ENCODE data around the gene DPY30.

DPY30 gene

GRCh38 chr2:32061973-32062861, 22.6 kb upstream of the DPY30 start (continued):
- TF ChIP-seq TOX (CRISPR knock-in tag; IDR thresholded peaks at IDR 0.05; ENCODE audit: borderline replicate concordance) = no peak
- no peak for TF ChIP-seq POU6F1 (CRISPR knock-in tag; IDR thresholded peaks at IDR 0.05; ENCODE audit: borderline replicate concordance, low read depth)
- TF ChIP-seq OSR1 (CRISPR knock-in tag; IDR thresholded peaks at IDR 0.05) = no peak
- TF ChIP-seq ESRRG (CRISPR knock-in tag; IDR thresholded peaks at IDR 0.05) = no peak
- TF ChIP-seq, protein P1, sequence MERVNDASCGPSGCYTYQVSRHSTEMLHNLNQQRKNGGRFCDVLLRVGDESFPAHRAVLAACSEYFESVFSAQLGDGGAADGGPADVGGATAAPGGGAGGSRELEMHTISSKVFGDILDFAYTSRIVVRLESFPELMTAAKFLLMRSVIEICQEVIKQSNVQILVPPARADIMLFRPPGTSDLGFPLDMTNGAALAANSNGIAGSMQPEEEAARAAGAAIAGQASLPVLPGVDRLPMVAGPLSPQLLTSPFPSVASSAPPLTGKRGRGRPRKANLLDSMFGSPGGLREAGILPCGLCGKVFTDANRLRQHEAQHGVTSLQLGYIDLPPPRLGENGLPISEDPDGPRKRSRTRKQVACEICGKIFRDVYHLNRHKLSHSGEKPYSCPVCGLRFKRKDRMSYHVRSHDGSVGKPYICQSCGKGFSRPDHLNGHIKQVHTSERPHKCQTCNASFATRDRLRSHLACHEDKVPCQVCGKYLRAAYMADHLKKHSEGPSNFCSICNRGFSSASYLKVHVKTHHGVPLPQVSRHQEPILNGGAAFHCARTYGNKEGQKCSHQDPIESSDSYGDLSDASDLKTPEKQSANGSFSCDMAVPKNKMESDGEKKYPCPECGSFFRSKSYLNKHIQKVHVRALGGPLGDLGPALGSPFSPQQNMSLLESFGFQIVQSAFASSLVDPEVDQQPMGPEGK (CRISPR knock-in tag; IDR thresholded peaks at IDR 0.05; ENCODE audit: borderline replicate concordance) = no peak

GRCh38 chr2:32061430-32061829, 21.8 kb upstream of the DPY30 start:
- TF ChIP-seq OSR1 (CRISPR knock-in tag; IDR thresholded peaks at IDR 0.05) (no peak), SNAI2 (CRISPR knock-in tag; IDR thresholded peaks at IDR 0.05) (no peak), ZFP30 (CRISPR knock-in tag; IDR thresholded peaks at IDR 0.05) (no peak), CSRNP3 (CRISPR knock-in tag; IDR thresholded peaks at IDR 0.05) (no peak), POU6F1 (CRISPR knock-in tag; IDR thresholded peaks at IDR 0.05; ENCODE audit: borderline replicate concordance, low read depth) (no peak), ZNF8 (CRISPR knock-in tag; IDR thresholded peaks at IDR 0.05) (no peak), TOX (CRISPR knock-in tag; IDR thresholded peaks at IDR 0.05; ENCODE audit: borderline replicate concordance) (no peak), CSDC2 (CRISPR knock-in tag; IDR thresholded peaks at IDR 0.05) (no peak), GLIS3 (CRISPR knock-in tag; IDR thresholded peaks at IDR 0.05) (no peak), PPARA (CRISPR knock-in tag; IDR thresholded peaks at IDR 0.05; ENCODE audit: borderline replicate concordance) (no peak), ZNF565 (CRISPR knock-in tag; conservative IDR thresholded peaks at IDR 0.05; ENCODE audit: low read depth) (no peak), BACH2 (CRISPR knock-in tag; IDR thresholded peaks at IDR 0.05; ENCODE audit: borderline replicate concordance) (no peak), ARNTL (CRISPR knock-in tag; IDR thresholded peaks at IDR 0.05; ENCODE audit: borderline replicate concordance, low read depth) (no peak), ZFP3 (CRISPR knock-in tag; IDR thresholded peaks at IDR 0.05) (no peak), ESRRG (CRISPR knock-in tag; IDR thresholded peaks at IDR 0.05) (no peak), RARB (CRISPR knock-in tag; IDR thresholded peaks at IDR 0.05) (no peak), TCF4 (CRISPR knock-in tag; IDR thresholded peaks at IDR 0.05; ENCODE audit: borderline replicate concordance) (no peak), TSHZ2 (CRISPR knock-in tag; IDR thresholded peaks at IDR 0.05) (no peak), CREB5 (CRISPR knock-in tag; IDR thresholded peaks at IDR 0.05; ENCODE audit: low read depth) (no peak)
- TF ChIP-seq, protein P1 (CRISPR knock-in tag; IDR thresholded peaks at IDR 0.05; ENCODE audit: borderline replicate concordance) = no peak
- ATAC-seq = no peak
